ENCODE data around the gene ST13.

ST13 gene

DNA sequence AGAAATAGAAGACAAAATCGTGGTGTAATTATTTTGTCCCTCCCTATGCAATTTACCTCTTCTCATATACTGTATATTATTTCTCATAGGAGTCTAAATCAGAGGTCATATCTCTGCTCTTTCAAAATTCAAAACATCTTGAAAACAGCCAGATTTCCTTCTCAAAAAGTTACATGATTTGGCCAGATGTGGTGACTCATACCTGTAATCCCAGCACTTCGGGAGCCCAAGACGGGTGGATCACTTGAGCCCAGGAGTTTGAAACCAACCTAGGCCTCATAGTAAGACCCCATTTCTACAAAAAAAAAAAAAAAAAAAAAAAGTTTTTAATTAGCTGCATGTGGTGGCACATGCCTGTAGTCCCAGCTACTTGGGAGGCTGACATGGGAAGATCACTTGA, 34.4 kb upstream of the ST13 start:
- TF ChIP-seq TAF1 (IDR thresholded peaks at IDR 0.05; ENCODE audit: borderline replicate concordance, insufficient read depth, low read length) = no peak
- TF ChIP-seq POLR2AphosphoS5 (IDR thresholded peaks at IDR 0.05; ENCODE audit: low read depth, low read length) = no peak
- no peak for TF ChIP-seq FOXP2 (optimal IDR thresholded peaks at IDR 0.05; ENCODE audit: borderline replicate concordance, extremely low read depth, extremely low read length, insufficient read depth)
- no peak for TF ChIP-seq SIN3A (IDR thresholded peaks at IDR 0.05; ENCODE audit: borderline replicate concordance, insufficient read depth, low read length)
- TF ChIP-seq, protein P1, sequence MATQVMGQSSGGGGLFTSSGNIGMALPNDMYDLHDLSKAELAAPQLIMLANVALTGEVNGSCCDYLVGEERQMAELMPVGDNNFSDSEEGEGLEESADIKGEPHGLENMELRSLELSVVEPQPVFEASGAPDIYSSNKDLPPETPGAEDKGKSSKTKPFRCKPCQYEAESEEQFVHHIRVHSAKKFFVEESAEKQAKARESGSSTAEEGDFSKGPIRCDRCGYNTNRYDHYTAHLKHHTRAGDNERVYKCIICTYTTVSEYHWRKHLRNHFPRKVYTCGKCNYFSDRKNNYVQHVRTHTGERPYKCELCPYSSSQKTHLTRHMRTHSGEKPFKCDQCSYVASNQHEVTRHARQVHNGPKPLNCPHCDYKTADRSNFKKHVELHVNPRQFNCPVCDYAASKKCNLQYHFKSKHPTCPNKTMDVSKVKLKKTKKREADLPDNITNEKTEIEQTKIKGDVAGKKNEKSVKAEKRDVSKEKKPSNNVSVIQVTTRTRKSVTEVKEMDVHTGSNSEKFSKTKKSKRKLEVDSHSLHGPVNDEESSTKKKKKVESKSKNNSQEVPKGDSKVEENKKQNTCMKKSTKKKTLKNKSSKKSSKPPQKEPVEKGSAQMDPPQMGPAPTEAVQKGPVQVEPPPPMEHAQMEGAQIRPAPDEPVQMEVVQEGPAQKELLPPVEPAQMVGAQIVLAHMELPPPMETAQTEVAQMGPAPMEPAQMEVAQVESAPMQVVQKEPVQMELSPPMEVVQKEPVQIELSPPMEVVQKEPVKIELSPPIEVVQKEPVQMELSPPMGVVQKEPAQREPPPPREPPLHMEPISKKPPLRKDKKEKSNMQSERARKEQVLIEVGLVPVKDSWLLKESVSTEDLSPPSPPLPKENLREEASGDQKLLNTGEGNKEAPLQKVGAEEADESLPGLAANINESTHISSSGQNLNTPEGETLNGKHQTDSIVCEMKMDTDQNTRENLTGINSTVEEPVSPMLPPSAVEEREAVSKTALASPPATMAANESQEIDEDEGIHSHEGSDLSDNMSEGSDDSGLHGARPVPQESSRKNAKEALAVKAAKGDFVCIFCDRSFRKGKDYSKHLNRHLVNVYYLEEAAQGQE (IDR thresholded peaks at IDR 0.05; ENCODE audit: insufficient read depth in 1 of 2, low read depth in 2 of 2, low read length in 2 of 2) = no peak

DNA sequence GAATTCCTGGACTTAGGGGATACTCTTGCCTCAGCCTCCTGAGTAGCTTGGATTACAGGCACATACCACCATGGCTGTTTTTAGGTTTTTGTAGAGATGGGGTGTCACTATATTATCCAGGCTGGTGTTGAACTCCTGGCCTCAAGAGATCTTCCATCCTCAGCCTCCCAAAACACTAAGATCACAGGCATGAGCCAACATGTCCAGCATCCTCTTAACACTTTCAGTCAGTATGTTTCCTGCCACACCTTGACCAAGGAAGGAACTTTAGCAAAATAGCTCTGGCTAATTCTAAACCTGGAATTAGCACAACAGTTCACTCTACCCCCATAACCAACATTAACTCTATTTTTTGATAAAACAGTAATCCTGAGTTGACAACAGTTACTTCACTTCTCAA, 32.7 kb upstream of the ST13 start:
- TF ChIP-seq POLR2AphosphoS5 (IDR thresholded peaks at IDR 0.05; ENCODE audit: low read depth, low read length) = no peak
- TF ChIP-seq SIN3A (IDR thresholded peaks at IDR 0.05; ENCODE audit: borderline replicate concordance, insufficient read depth, low read length) = no peak
- TF ChIP-seq, protein P1 (IDR thresholded peaks at IDR 0.05; ENCODE audit: insufficient read depth in 1 of 2, low read depth in 2 of 2, low read length in 2 of 2) = no peak
- no peak for TF ChIP-seq TAF1 (IDR thresholded peaks at IDR 0.05; ENCODE audit: borderline replicate concordance, insufficient read depth, low read length)
- no peak for TF ChIP-seq FOXP2 (optimal IDR thresholded peaks at IDR 0.05; ENCODE audit: borderline replicate concordance, extremely low read depth, extremely low read length, insufficient read depth)

DNA sequence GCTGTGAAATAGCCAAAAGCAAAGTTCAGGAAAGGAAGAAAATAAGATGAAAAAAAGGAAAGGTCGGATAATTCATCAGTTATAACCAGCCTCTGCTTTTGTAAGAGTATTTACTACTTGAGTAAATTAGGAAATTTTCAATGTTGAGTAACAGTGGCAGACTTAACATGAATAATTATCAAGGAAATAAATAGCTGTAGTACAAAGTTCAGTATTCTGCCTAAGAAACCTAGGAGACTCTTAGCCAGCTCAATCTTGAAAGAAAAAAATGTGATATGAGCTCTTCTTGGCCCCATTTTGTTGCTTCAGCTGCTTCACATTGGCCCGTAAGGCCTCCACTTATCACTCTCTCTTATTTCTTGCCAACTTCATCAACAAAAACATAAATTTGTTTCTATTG, 22.5 kb upstream of the ST13 start:
- TF ChIP-seq, protein P1 (IDR thresholded peaks at IDR 0.05; ENCODE audit: insufficient read depth in 1 of 2, low read depth in 2 of 2, low read length in 2 of 2) = no peak
- no peak for TF ChIP-seq SIN3A (IDR thresholded peaks at IDR 0.05; ENCODE audit: borderline replicate concordance, insufficient read depth, low read length)
- no peak for TF ChIP-seq FOXP2 (optimal IDR thresholded peaks at IDR 0.05; ENCODE audit: borderline replicate concordance, extremely low read depth, extremely low read length, insufficient read depth)
- TF ChIP-seq TAF1 (IDR thresholded peaks at IDR 0.05; ENCODE audit: borderline replicate concordance, insufficient read depth, low read length) = no peak
- no peak for TF ChIP-seq POLR2AphosphoS5 (IDR thresholded peaks at IDR 0.05; ENCODE audit: low read depth, low read length)

DNA sequence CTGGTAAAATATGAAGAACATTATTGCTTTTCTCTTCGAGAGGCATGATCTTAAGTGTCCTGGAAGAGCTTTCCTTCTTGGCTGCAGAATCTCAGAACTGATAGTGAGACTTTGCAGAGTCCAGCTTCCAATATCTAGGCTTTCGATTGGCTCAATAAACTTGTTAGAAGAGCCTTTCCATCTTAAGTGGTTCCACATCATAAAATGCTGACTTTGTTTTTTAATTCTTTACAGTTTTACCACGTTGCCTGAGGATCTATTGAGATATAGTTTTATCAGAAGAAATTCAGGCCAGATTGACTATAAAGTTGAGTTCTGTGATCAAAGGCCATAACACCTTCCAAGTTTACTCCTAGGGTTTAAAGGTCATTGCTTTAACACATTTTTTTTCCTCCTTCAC, 21.0 kb upstream of the ST13 start:
- TF ChIP-seq SIN3A (IDR thresholded peaks at IDR 0.05; ENCODE audit: borderline replicate concordance, insufficient read depth, low read length) (no peak), TAF1 (IDR thresholded peaks at IDR 0.05; ENCODE audit: borderline replicate concordance, insufficient read depth, low read length) (no peak), POLR2AphosphoS5 (IDR thresholded peaks at IDR 0.05; ENCODE audit: low read depth, low read length) (no peak), FOXP2 (optimal IDR thresholded peaks at IDR 0.05; ENCODE audit: borderline replicate concordance, extremely low read depth, extremely low read length, insufficient read depth) (no peak)
- TF ChIP-seq, protein P1 (IDR thresholded peaks at IDR 0.05; ENCODE audit: insufficient read depth in 1 of 2, low read depth in 2 of 2, low read length in 2 of 2) = no peak

DNA sequence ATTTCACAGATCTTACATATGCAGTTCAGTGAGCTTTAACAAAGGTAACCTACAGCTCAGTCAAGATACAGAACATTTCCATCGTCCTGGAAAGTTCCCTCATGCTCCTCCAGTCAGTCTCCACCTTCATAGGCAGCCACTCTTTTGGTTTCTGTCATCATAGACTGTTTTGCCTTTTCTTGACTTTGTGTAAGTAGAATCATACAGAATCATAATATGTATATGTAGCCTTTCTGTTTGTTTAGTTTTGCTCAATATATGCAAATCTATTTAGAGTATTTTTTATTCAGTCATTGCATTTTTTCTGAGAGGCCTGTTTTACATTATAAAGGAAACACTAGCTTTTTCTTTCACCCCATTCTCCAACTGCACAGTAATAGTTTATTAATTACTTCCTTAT, 20.5 kb upstream of the ST13 start:
- no peak for TF ChIP-seq SIN3A (IDR thresholded peaks at IDR 0.05; ENCODE audit: borderline replicate concordance, insufficient read depth, low read length)
- TF ChIP-seq TAF1 (IDR thresholded peaks at IDR 0.05; ENCODE audit: borderline replicate concordance, insufficient read depth, low read length) = no peak
- TF ChIP-seq POLR2AphosphoS5 (IDR thresholded peaks at IDR 0.05; ENCODE audit: low read depth, low read length) = no peak
- TF ChIP-seq, protein P1 (IDR thresholded peaks at IDR 0.05; ENCODE audit: insufficient read depth in 1 of 2, low read depth in 2 of 2, low read length in 2 of 2) = no peak
- TF ChIP-seq FOXP2 (optimal IDR thresholded peaks at IDR 0.05; ENCODE audit: borderline replicate concordance, extremely low read depth, extremely low read length, insufficient read depth) = no peak
